A549 (cell line): ENCODE measurements around the gene LRCOL1. TPM values are rescaled to one million over a fixed set of nuclear protein-coding genes. Genes with fewer than 3 reads are reported as not detected.

Experiments used
- ATAC-seq, 2 experiments: fragments of 200-7000 bp in 1 of 2; fragments of >200 bp in 1 of 2; cut with Nextera tagmentation in 1 of 2; cut with Tn5 transposase in 1 of 2; 3 replicates each; pipeline versions ENCODE4 v1.8.0 to v1.9.1; 2018 to 2020; ENCODE audit warnings: mild to moderate bottlenecking in 1 of 2, moderate library complexity in 1 of 2
- CTCF ChIA-PET: fragments of 300-600 bp; sonication (Branson Sonifier 250); formaldehyde crosslinking; extraction: SDS; loops from one replicate; lab custom pipeline; 2021; ENCODE audit warnings: antibody characterized with exemption, inconsistent platforms; lab: Yijun Ruan, JAX
- POLR2A ChIA-PET: fragments of 350-600 bp; formaldehyde crosslinking; extraction: SDS; loops from one replicate; lab custom pipeline; 2021; ENCODE audit warnings: antibody characterized with exemption, inconsistent platforms; lab: Yijun Ruan, JAX
- DNase-seq, 2 experiments: peaks; one replicate each; pipeline versions ENCODE4 v3.0.0 to v3.0.0-alpha.2; 2011 to 2016; ENCODE audit warnings: low read depth in 1 of 2, low spot score in 1 of 2
- FAIRE-seq: peaks from 2 replicates; lab custom pipeline; 2011; peaks lifted over from hg19 to GRCh38; lab: Jason Lieb, UNC
- H3K27ac ChIP-seq, 2 experiments: fragments of >200 bp; sonication (Bioruptor Twin); formaldehyde crosslinking; 3 replicates each; pipeline ENCODE4 v1.5.1; 2016 to 2017
- H3K4me1 ChIP-seq: fragments of >200 bp; sonication (Bioruptor Twin); formaldehyde crosslinking; 3 replicates; pipeline ENCODE4 v1.6.1; 2016
- H3K4me2 ChIP-seq: fragments of >200 bp; sonication (Bioruptor Twin); formaldehyde crosslinking; 3 replicates; pipeline ENCODE4 v1.6.1; 2016
- H3K4me3 ChIP-seq: fragments of >200 bp; sonication (Bioruptor Twin); formaldehyde crosslinking; 3 replicates; pipeline ENCODE4 v1.5.1; 2016
- H3K9me3 ChIP-seq: fragments of >200 bp; sonication (Bioruptor Twin); formaldehyde crosslinking; 3 replicates; pipeline ENCODE4 v1.6.1; 2016
- ATOH8 ChIP-seq: fragments of 250-450 bp; sonication (Bioruptor Pico); IDR thresholded peaks from 2 replicates; pipeline ENCODE4 v1.5.0; 2020; ENCODE audit warnings: low read depth, mild to moderate bottlenecking, moderate library complexity
- BHLHE40 ChIP-seq: IDR thresholded peaks from 2 replicates; pipeline ENCODE4 v1.6.1; 2012; ENCODE audit warnings: low read depth, low read length, inconsistent platforms
- CBX2 ChIP-seq: fragments of 200-600 bp; sonication (generic); IDR thresholded peaks from 2 replicates; pipeline ENCODE4 v1.6.1; 2016; ENCODE audit warnings: low read depth, mild to moderate bottlenecking, borderline replicate concordance
- CBX8 ChIP-seq: fragments of 200-600 bp; sonication (generic); IDR thresholded peaks from 2 replicates; pipeline ENCODE4 v1.6.1; 2016
- CHD2 ChIP-seq: fragments of 150-350 bp; IDR thresholded peaks from 2 replicates; pipeline ENCODE4 v1.6.1; 2014; ENCODE audit warnings: low read length; ENCODE audit not compliant: partially characterized antibody
- EHF ChIP-seq: fragments of 250-450 bp; sonication (Bioruptor Pico); IDR thresholded peaks from 2 replicates; pipeline ENCODE4 v1.5.0; 2020; ENCODE audit warnings: mild to moderate bottlenecking
- HOXA7 ChIP-seq: fragments of 250-450 bp; sonication (Bioruptor Pico); IDR thresholded peaks from 2 replicates; pipeline ENCODE4 v1.5.0; 2020; ENCODE audit warnings: mild to moderate bottlenecking, moderate library complexity
- JUN ChIP-seq, 2 experiments: fragments of >200 bp; sonication (Bioruptor Twin); formaldehyde crosslinking; IDR thresholded peaks; 2 replicates in 1 of 2; 3 replicates in 1 of 2; pipeline ENCODE4 v1.6.1; 2016 to 2017
- KDM1A ChIP-seq: fragments of 200-600 bp; sonication (generic); IDR thresholded peaks from 2 replicates; pipeline ENCODE4 v1.6.1; 2016; ENCODE audit warnings: low read depth, mild to moderate bottlenecking
- MAFK ChIP-seq: fragments of 450-650 bp; IDR thresholded peaks from 2 replicates; pipeline ENCODE4 v1.6.1; 2014; ENCODE audit not compliant: partially characterized antibody
- NPAS2 ChIP-seq: fragments of 250-450 bp; sonication (Bioruptor Pico); IDR thresholded peaks from 2 replicates; pipeline ENCODE4 v1.8.0; 2022; ENCODE audit warnings: mild to moderate bottlenecking, moderate library complexity, borderline replicate concordance
- PHF8 ChIP-seq: fragments of 200-600 bp; sonication (generic); IDR thresholded peaks from 2 replicates; pipeline ENCODE4 v1.6.1; 2016; ENCODE audit warnings: low read depth, mild to moderate bottlenecking, antibody characterized with exemption, moderate library complexity, borderline replicate concordance
- POLR2A ChIP-seq: IDR thresholded peaks from 2 replicates; pipeline ENCODE4 v1.6.1; 2012; ENCODE audit warnings: mild to moderate bottlenecking, low read length
- POLR2AphosphoS2 ChIP-seq: conservative IDR thresholded peaks from 2 replicates; pipeline ENCODE4 v1.6.1; 2012; ENCODE audit warnings: low read length, improper control_type of control experiment, inconsistent platforms
- RARB ChIP-seq: fragments of 250-450 bp; sonication (Bioruptor Pico); IDR thresholded peaks from 2 replicates; pipeline ENCODE4 v1.8.0; 2021; ENCODE audit warnings: mild to moderate bottlenecking, moderate library complexity
- RFX5 ChIP-seq: fragments of 450-650 bp; IDR thresholded peaks from 2 replicates; pipeline ENCODE4 v1.7.1; 2014; ENCODE audit warnings: antibody characterized with exemption, mild to moderate bottlenecking, moderate library complexity
- SMC3 ChIP-seq: fragments of >200 bp; sonication (Bioruptor Twin); formaldehyde crosslinking; IDR thresholded peaks from 3 replicates; pipeline ENCODE4 v1.6.1; 2018; ENCODE audit warnings: inconsistent platforms
- SREBF2 ChIP-seq: fragments of 450-650 bp; IDR thresholded peaks from 2 replicates; pipeline ENCODE4 v1.6.1; 2014; ENCODE audit warnings: mild to moderate bottlenecking, moderate library complexity
- TFCP2L1 ChIP-seq: fragments of 250-450 bp; sonication (Bioruptor Pico); IDR thresholded peaks from 2 replicates; pipeline ENCODE4 v1.5.0; 2021; ENCODE audit warnings: mild to moderate bottlenecking
- ZFP36 ChIP-seq: fragments of 450-650 bp; IDR thresholded peaks from 2 replicates; pipeline ENCODE4 v1.6.1; 2014; ENCODE audit warnings: borderline replicate concordance; ENCODE audit not compliant: partially characterized antibody
- WGBS: methylation state at CpG from one replicate; pipeline ENCODE4 v1.1.6; 2017; ENCODE audit errors: missing lambda C conversion rate; 5-methylcytosine and 5-hydroxymethylcytosine counted together
- polyA plus RNA-seq, 4 experiments: library from polyadenylated mRNA; depleted of rRNA in 3 of 4; stranded (reverse); fragments of >200 nt; fragmentation: RNase III in 1 of 4; extraction: RNeasy Plus Mini Kit Qiagen cat#74134 plus additional on column Dnase treatment in 1 of 4; gene quantifications; 2 replicates in 3 of 4; 3 replicates in 1 of 4; pipeline ENCODE4 v1.2.3, GENCODE V29; 2011 to 2017
- TF ChIP-seq, protein P1 (sequence below): fragments of >200 bp; sonication (Bioruptor Twin); formaldehyde crosslinking; IDR thresholded peaks from 3 replicates; pipeline ENCODE4 v1.6.1; 2016
- TF ChIP-seq, protein P2 (sequence below): fragments of 450-650 bp; IDR thresholded peaks from 2 replicates; pipeline ENCODE4 v1.6.1; 2014; ENCODE audit warnings: antibody characterized with exemption
- TF ChIP-seq, protein P3 (sequence below): IDR thresholded peaks from 2 replicates; pipeline ENCODE4 v1.6.1; 2012; ENCODE audit warnings: low read depth, borderline replicate concordance

Gene LRCOL1
- polyA plus RNA-seq, 2 of the 4 experiments (the other 2 are of a cell fraction), result not detected

GRCh38 chr12:132603240-132604150 is 6.9 kb downstream of the LRCOL1 start:
- CTCF ChIA-PET, result interaction anchor here (0.7 to 6.3 kb wide), 8 partner anchors 11 to 189 kb away, joined by 3 to 46 read pairs (median 4); no protein-coding TSS in a partner anchor
- TF ChIP-seq BHLHE40 (no peak), CBX8 (no peak), PHF8 (no peak), POLR2AphosphoS2 (no peak), HOXA7 (CRISPR knock-in tag) (no peak), KDM1A (no peak), ZFP36 (no peak), SREBF2 (no peak), CHD2 (no peak), POLR2A (no peak), CBX2 (no peak), SMC3 (no peak), TFCP2L1 (CRISPR knock-in tag) (no peak), NPAS2 (CRISPR knock-in tag) (no peak), EHF (CRISPR knock-in tag) (no peak), JUN (IDR thresholded peaks at IDR 0.05) (no peak), MAFK (no peak)
- TF ChIP-seq, protein P1, sequence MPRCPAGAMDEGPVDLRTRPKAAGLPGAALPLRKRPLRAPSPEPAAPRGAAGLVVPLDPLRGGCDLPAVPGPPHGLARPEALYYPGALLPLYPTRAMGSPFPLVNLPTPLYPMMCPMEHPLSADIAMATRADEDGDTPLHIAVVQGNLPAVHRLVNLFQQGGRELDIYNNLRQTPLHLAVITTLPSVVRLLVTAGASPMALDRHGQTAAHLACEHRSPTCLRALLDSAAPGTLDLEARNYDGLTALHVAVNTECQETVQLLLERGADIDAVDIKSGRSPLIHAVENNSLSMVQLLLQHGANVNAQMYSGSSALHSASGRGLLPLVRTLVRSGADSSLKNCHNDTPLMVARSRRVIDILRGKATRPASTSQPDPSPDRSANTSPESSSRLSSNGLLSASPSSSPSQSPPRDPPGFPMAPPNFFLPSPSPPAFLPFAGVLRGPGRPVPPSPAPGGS, result no peak
- TF ChIP-seq, protein P2, sequence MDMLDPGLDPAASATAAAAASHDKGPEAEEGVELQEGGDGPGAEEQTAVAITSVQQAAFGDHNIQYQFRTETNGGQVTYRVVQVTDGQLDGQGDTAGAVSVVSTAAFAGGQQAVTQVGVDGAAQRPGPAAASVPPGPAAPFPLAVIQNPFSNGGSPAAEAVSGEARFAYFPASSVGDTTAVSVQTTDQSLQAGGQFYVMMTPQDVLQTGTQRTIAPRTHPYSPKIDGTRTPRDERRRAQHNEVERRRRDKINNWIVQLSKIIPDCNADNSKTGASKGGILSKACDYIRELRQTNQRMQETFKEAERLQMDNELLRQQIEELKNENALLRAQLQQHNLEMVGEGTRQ, result no peak
- TF ChIP-seq, protein P3, sequence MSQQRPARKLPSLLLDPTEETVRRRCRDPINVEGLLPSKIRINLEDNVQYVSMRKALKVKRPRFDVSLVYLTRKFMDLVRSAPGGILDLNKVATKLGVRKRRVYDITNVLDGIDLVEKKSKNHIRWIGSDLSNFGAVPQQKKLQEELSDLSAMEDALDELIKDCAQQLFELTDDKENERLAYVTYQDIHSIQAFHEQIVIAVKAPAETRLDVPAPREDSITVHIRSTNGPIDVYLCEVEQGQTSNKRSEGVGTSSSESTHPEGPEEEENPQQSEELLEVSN, result no peak
- no peak overlapping the region for H3K4me2 ChIP-seq
- H3K4me3 ChIP-seq, result no peak overlapping the region
- H3K27ac ChIP-seq, result no peak overlapping the region
- FAIRE-seq, result no peak
- ATAC-seq, result no peak
- H3K4me1 ChIP-seq, result peaks cover 8% of the 10 kb centered on the region; the same call in 1 of the 3 replicates
- POLR2A ChIA-PET, result no interaction called here
- H3K9me3 ChIP-seq, result no peaks in the 10 kb centered on the region
- DNase-seq, result no peak
- 73% methylated on average over 49 of the region's 67 CpGs for WGBS

- ChIA-PET POLR2A (no interaction called here), CTCF (interaction anchor here (0.7 to 6.3 kb wide), 8 partner anchors 12 to 188 kb away, joined by 3 to 46 read pairs (median 4); no protein-coding TSS in a partner anchor)
- H3K4me1 ChIP-seq, result peaks cover 8% of the 10 kb centered on the region; the same call in 1 of the 3 replicates
- no peak overlapping the region for H3K4me3 ChIP-seq
- FAIRE-seq (no peak), DNase-seq (no peak), ATAC-seq (no peak)
- no peak for TF ChIP-seq RFX5
- TF ChIP-seq JUN (IDR thresholded peaks at IDR 0.05), result no peak
- TF ChIP-seq ATOH8 (CRISPR knock-in tag), result no peak
- no peak for TF ChIP-seq RARB (CRISPR knock-in tag)
- no peak overlapping the region for H3K27ac ChIP-seq
- H3K9me3 ChIP-seq, result no peaks in the 10 kb centered on the region
- H3K4me2 ChIP-seq, result no peak overlapping the region
- WGBS, result 70% methylated on average over 29 of the region's 29 CpGs
Measured at GRCh38 chr12:132602572-132603239, 7.7 kb downstream of the LRCOL1 start.
